ENCODE data around the gene BACE2.
"Not testable (repeated sequence)": the region's sequence is repeated elsewhere in the genome, so short reads cannot be mapped to it uniquely, and the experiment has no call there.

The BACE2 gene

GRCh38 chr21:41240040-41240439 is 72.1 kb downstream of the BACE2 start:
- no peak for DNase-seq (ENCODE audit: low read depth in 2 of 2)

- no peak for DNase-seq (ENCODE audit: low read depth in 2 of 2)
These were observed 73.4 kb downstream of the BACE2 start for GRCh38 chr21:41241341-41241740.

GRCh38 chr21:41242238-41242829 is 74.4 kb downstream of the BACE2 start:
- DNase-seq (ENCODE audit: low read depth in 2 of 2), result no peak

- DNase-seq (ENCODE audit: low read depth in 2 of 2), result no peak
These were observed 75.1 kb downstream of the BACE2 start for GRCh38 chr21:41243107-41243506.

- DNase-seq (ENCODE audit: low read depth in 2 of 2), result not testable (repeated sequence)
These were observed 76.4 kb downstream of the BACE2 start for GRCh38 chr21:41244266-41244880.

GRCh38 chr21:41245509-41246135 is 77.7 kb downstream of the BACE2 start:
- no peak for DNase-seq (ENCODE audit: low read depth in 2 of 2)

GRCh38 chr21:41246808-41247207 is 78.8 kb downstream of the BACE2 start:
- no peak for DNase-seq (ENCODE audit: low read depth in 2 of 2)

GRCh38 chr21:41247561-41248545 is 79.9 kb downstream of the BACE2 start:
- no peak for DNase-seq (ENCODE audit: low read depth in 2 of 2)

GRCh38 chr21:41249476-41249875 is 81.5 kb downstream of the BACE2 start:
- DNase-seq (ENCODE audit: low read depth in 2 of 2), result no peak

GRCh38 chr21:41250519-41250918 is 82.6 kb downstream of the BACE2 start:
- DNase-seq (ENCODE audit: low read depth in 2 of 2), result no peak

- peak in 1 of 2 experiments; percentile 3 for DNase-seq (ENCODE audit: low read depth in 2 of 2)
These were observed 84.1 kb downstream of the BACE2 start for GRCh38 chr21:41251961-41252642.

GRCh38 chr21:41254090-41254700 is 86.2 kb downstream of the BACE2 start:
- no peak for DNase-seq (ENCODE audit: low read depth in 2 of 2)

GRCh38 chr21:41255190-41255589 is 87.2 kb downstream of the BACE2 start:
- no peak for DNase-seq (ENCODE audit: low read depth in 2 of 2)

- not testable (repeated sequence) for DNase-seq (ENCODE audit: low read depth in 2 of 2)
These were observed 88.3 kb downstream of the BACE2 start for GRCh38 chr21:41256231-41256630.

- no peak for DNase-seq (ENCODE audit: low read depth in 2 of 2)
These were observed 89.1 kb downstream of the BACE2 start for GRCh38 chr21:41256771-41257702.

- DNase-seq (ENCODE audit: low read depth in 2 of 2), result no peak
These were observed 90.7 kb downstream of the BACE2 start for GRCh38 chr21:41258617-41259016.

GRCh38 chr21:41260428-41260827 is 92.5 kb downstream of the BACE2 start:
- no peak for DNase-seq (ENCODE audit: low read depth in 2 of 2)

GRCh38 chr21:41267346-41267745 is 99.4 kb downstream of the BACE2 start:
- DNase-seq (ENCODE audit: low read depth in 2 of 2), result no peak

- DNase-seq (ENCODE audit: low read depth in 2 of 2), result no peak
These were observed 101.6 kb downstream of the BACE2 start for GRCh38 chr21:41269535-41269934.

- DNase-seq (ENCODE audit: low read depth in 2 of 2), result no peak
These were observed 109.2 kb downstream of the BACE2 start for GRCh38 chr21:41277196-41277595.
